ENCODE measurements around the gene RALBP1. TPM values are rescaled to one million over a fixed set of nuclear protein-coding genes. Genes with fewer than 3 reads are reported as not detected.

Gene RALBP1
- total and polyA plus RNA-seq, 9 of the 15 experiments (the other 6 are each of a cell fraction or from before 2014, with no cell fraction given) = 10.9 to 70.0 (median 61.3) TPM

- no peak for TF ChIP-seq RBM22 (IDR thresholded peaks at IDR 0.05; ENCODE audit: low read depth, low read length, poor library complexity, severe bottlenecking)
- no peak for TF ChIP-seq POLR3A (IDR thresholded peaks at IDR 0.05; ENCODE audit: borderline replicate concordance, extremely low read depth, insufficient read depth, insufficient read length)
- TF ChIP-seq, protein P1, sequence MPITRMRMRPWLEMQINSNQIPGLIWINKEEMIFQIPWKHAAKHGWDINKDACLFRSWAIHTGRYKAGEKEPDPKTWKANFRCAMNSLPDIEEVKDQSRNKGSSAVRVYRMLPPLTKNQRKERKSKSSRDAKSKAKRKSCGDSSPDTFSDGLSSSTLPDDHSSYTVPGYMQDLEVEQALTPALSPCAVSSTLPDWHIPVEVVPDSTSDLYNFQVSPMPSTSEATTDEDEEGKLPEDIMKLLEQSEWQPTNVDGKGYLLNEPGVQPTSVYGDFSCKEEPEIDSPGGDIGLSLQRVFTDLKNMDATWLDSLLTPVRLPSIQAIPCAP (CRISPR knock-in tag; IDR thresholded peaks at IDR 0.05; ENCODE audit: borderline replicate concordance) = no peak
- TF ChIP-seq E2F5 (CRISPR knock-in tag; IDR thresholded peaks at IDR 0.05) = no peak
- peak; percentile 35 for TF ChIP-seq NFIC (IDR thresholded peaks at IDR 0.05)
- TF ChIP-seq, protein P2, sequence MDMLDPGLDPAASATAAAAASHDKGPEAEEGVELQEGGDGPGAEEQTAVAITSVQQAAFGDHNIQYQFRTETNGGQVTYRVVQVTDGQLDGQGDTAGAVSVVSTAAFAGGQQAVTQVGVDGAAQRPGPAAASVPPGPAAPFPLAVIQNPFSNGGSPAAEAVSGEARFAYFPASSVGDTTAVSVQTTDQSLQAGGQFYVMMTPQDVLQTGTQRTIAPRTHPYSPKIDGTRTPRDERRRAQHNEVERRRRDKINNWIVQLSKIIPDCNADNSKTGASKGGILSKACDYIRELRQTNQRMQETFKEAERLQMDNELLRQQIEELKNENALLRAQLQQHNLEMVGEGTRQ (CRISPR knock-in tag; IDR thresholded peaks at IDR 0.05) = no peak
- no peak for TF ChIP-seq FOXJ3 (CRISPR knock-in tag; IDR thresholded peaks at IDR 0.05)
- TF ChIP-seq ELK3 (CRISPR knock-in tag; IDR thresholded peaks at IDR 0.05) = peak; percentile 75; the same call in 1 of the 2 replicates
- TF ChIP-seq GABPA (tag; conservative IDR thresholded peaks at IDR 0.05; ENCODE audit: low read depth) = peak; percentile 67
- TF ChIP-seq ZNF766 (CRISPR knock-in tag; conservative IDR thresholded peaks at IDR 0.05) = peak; percentile 96
- TF ChIP-seq TCFL5 (CRISPR knock-in tag; conservative IDR thresholded peaks at IDR 0.05) = no peak
- TF ChIP-seq ILK (tag; IDR thresholded peaks at IDR 0.05; ENCODE audit: borderline replicate concordance, low read depth) = no peak
- 0 out of 2 replicates have a peak, but pooled peaks have one; percentile 60 for TF ChIP-seq ZNF41 (CRISPR knock-in tag; conservative IDR thresholded peaks at IDR 0.05)
- TF ChIP-seq ZNF780A (CRISPR knock-in tag; IDR thresholded peaks at IDR 0.05) = no peak
- TF ChIP-seq, protein P3, sequence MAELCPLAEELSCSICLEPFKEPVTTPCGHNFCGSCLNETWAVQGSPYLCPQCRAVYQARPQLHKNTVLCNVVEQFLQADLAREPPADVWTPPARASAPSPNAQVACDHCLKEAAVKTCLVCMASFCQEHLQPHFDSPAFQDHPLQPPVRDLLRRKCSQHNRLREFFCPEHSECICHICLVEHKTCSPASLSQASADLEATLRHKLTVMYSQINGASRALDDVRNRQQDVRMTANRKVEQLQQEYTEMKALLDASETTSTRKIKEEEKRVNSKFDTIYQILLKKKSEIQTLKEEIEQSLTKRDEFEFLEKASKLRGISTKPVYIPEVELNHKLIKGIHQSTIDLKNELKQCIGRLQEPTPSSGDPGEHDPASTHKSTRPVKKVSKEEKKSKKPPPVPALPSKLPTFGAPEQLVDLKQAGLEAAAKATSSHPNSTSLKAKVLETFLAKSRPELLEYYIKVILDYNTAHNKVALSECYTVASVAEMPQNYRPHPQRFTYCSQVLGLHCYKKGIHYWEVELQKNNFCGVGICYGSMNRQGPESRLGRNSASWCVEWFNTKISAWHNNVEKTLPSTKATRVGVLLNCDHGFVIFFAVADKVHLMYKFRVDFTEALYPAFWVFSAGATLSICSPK (IDR thresholded peaks at IDR 0.05; ENCODE audit: borderline replicate concordance) = no peak
- no peak for TF ChIP-seq SRSF1 (IDR thresholded peaks at IDR 0.05; ENCODE audit: low read depth, low read length)
- no peak for TF ChIP-seq NCOA4 (IDR thresholded peaks at IDR 0.05; ENCODE audit: partially characterized antibody)
These were observed at the start of gene RALBP1 (continued) for GRCh38 chr18:9474983-9475642.

All from K562 (cell line).